OCI-LY1 (cell line): ENCODE measurements around the gene TPP1.

ENCODE experiments used
- H2AFZ ChIP-seq: fragments of 200-600 bp; sonication (generic), shearing (Covaris generic); 2 replicates; pipeline ENCODE4 v1.6.0; 2014; ENCODE audit warnings: antibody characterized with exemption, mild to moderate bottlenecking, low read length
- H3F3A ChIP-seq: fragments of 200-600 bp; sonication (generic), shearing (Covaris generic); 2 replicates; pipeline ENCODE4 v1.6.0; 2014; ENCODE audit warnings: mild to moderate bottlenecking, antibody characterized with exemption, low read length, moderate library complexity; ENCODE audit not compliant: insufficient read depth
- H3K27ac ChIP-seq: fragments of 200-600 bp; sonication (generic); 2 replicates; pipeline ENCODE4 v1.5.1; 2014; ENCODE audit warnings: low read length, mixed run types, mild to moderate bottlenecking, low read depth; ENCODE audit not compliant: poor library complexity, severe bottlenecking
- H3K27me3 ChIP-seq: fragments of 200-600 bp; sonication (generic); 2 replicates; pipeline ENCODE4 v1.6.0; 2014; ENCODE audit warnings: antibody characterized with exemption, mild to moderate bottlenecking, low read length, moderate library complexity; ENCODE audit not compliant: insufficient read depth
- H3K36me3 ChIP-seq: fragments of 200-600 bp; sonication (generic); 2 replicates; pipeline ENCODE4 v1.6.1; 2014; ENCODE audit warnings: mild to moderate bottlenecking, antibody characterized with exemption, low read length, moderate library complexity, mixed read lengths; ENCODE audit not compliant: insufficient read depth
- H3K4me1 ChIP-seq: fragments of 200-600 bp; sonication (generic); 2 replicates; pipeline ENCODE4 v1.5.1; 2014; ENCODE audit warnings: mild to moderate bottlenecking, low read length, moderate library complexity; ENCODE audit not compliant: insufficient read depth, severe bottlenecking
- H3K4me2 ChIP-seq: fragments of 200-600 bp; sonication (generic), shearing (Covaris generic); 2 replicates; pipeline ENCODE4 v1.6.1; 2014; ENCODE audit warnings: low read length
- H3K4me3 ChIP-seq: fragments of 200-600 bp; sonication (generic); 2 replicates; pipeline ENCODE4 v1.5.1; 2014; ENCODE audit warnings: low read length, low read depth, mild to moderate bottlenecking, mixed read lengths; ENCODE audit not compliant: poor library complexity, severe bottlenecking
- H3K79me2 ChIP-seq: fragments of 200-600 bp; shearing (Covaris generic); 2 replicates; pipeline ENCODE4 v1.6.1; 2016; ENCODE audit warnings: mixed run types, low read length, mixed read lengths; ENCODE audit not compliant: insufficient read depth
- H3K9ac ChIP-seq: fragments of 200-600 bp; sonication (generic), shearing (Covaris generic); 2 replicates; pipeline ENCODE4 v1.6.1; 2014; ENCODE audit warnings: mild to moderate bottlenecking, low read length, mixed read lengths
- H3K9me2 ChIP-seq: fragments of 200-600 bp; sonication (generic), shearing (Covaris generic); 2 replicates; pipeline ENCODE4 v1.6.1; 2014; ENCODE audit warnings: low read depth, mild to moderate bottlenecking, low read length, mixed read lengths
- H3K9me3 ChIP-seq: fragments of 200-600 bp; shearing (Covaris generic); 2 replicates; pipeline ENCODE4 v1.6.1; 2014; ENCODE audit warnings: low read length, mixed read lengths
- H4K20me1 ChIP-seq: fragments of 200-600 bp; sonication (generic), shearing (Covaris generic); 2 replicates; pipeline ENCODE4 v1.6.0; 2016; ENCODE audit warnings: mild to moderate bottlenecking, low read length; ENCODE audit not compliant: insufficient read depth
- CTCF ChIP-seq: fragments of 200-600 bp; sonication (generic), shearing (Covaris generic); IDR thresholded peaks from 2 replicates; pipeline ENCODE4 v1.5.1; 2017; ENCODE audit warnings: mild to moderate bottlenecking, antibody characterized with exemption, low read length, moderate library complexity, mixed read lengths
- EZH2 ChIP-seq: fragments of 200-600 bp; sonication (generic), shearing (Covaris generic); IDR thresholded peaks from 2 replicates; pipeline ENCODE4 v1.8.0; 2017; ENCODE audit warnings: borderline replicate concordance, mixed run types, mild to moderate bottlenecking, antibody characterized with exemption, low read length, moderate library complexity, mixed read lengths

The TPP1 gene

GRCh38 chr11:6656584-6656915 is 37.3 kb upstream of the TPP1 start:
- H2AFZ ChIP-seq = no peak overlapping the region
- H3K9ac ChIP-seq = no peak overlapping the region
- H3K27ac ChIP-seq = no peak overlapping the region
- H3K27me3 ChIP-seq = peaks cover 27% of the 10 kb centered on the region
- TF ChIP-seq CTCF (no peak), EZH2 (no peak)
- H3F3A ChIP-seq = no peaks in the 10 kb centered on the region
- H3K9me3 ChIP-seq = no peaks in the 10 kb centered on the region
- no peaks in the 10 kb centered on the region for H3K79me2 ChIP-seq
- H4K20me1 ChIP-seq = no peaks in the 10 kb centered on the region
- H3K4me3 ChIP-seq = no peak overlapping the region
- H3K36me3 ChIP-seq = no peaks in the 10 kb centered on the region
- H3K4me2 ChIP-seq = no peak overlapping the region
- H3K4me1 ChIP-seq = no peaks in the 10 kb centered on the region
- no peaks in the 10 kb centered on the region for H3K9me2 ChIP-seq

GRCh38 chr11:6655790-6656583 is 36.8 kb upstream of the TPP1 start, which contains the start of gene DCHS1:
TSS of gene DCHS1 (minus strand) at chr11:6655809. CDS start at chr11:6641613, 14,196 bp downstream.
- H4K20me1 ChIP-seq = no peaks in the 10 kb centered on the region
- no peaks in the 10 kb centered on the region for H3K9me2 ChIP-seq
- H3K27ac ChIP-seq = no peak within 1 kb of the TSS
- H3K4me2 ChIP-seq = peak within 1 kb of the TSS; percentile 36; the same call in 1 of the 2 replicates
- no peak for TF ChIP-seq EZH2
- TF ChIP-seq CTCF = no peak
- no peaks in the 10 kb centered on the region for H3F3A ChIP-seq
- H3K4me3 ChIP-seq = peak within 1 kb of the TSS; percentile 16
- no peaks in the 10 kb centered on the region for H3K4me1 ChIP-seq
- H2AFZ ChIP-seq = no peak within 1 kb of the TSS
- H3K79me2 ChIP-seq = no peaks in the 10 kb centered on the region
- peaks cover 27% of the 10 kb centered on the region for H3K27me3 ChIP-seq
- H3K9me3 ChIP-seq = no peaks in the 10 kb centered on the region
- no peak within 1 kb of the TSS for H3K9ac ChIP-seq
- no peaks in the 10 kb centered on the region for H3K36me3 ChIP-seq

- H3K27ac ChIP-seq = no peak overlapping the region
- H3K9me3 ChIP-seq = no peaks in the 10 kb centered on the region
- no peaks in the 10 kb centered on the region for H3K4me1 ChIP-seq
- H3K9ac ChIP-seq = no peak overlapping the region
- peak overlapping the region; percentile 23; the same call in 1 of the 2 replicates for H3K4me2 ChIP-seq
- H3K4me3 ChIP-seq = peak overlapping the region; percentile 16
- no peak overlapping the region for H2AFZ ChIP-seq
- TF ChIP-seq EZH2 (no peak), CTCF (no peak)
- H3K36me3 ChIP-seq = no peaks in the 10 kb centered on the region
- no peaks in the 10 kb centered on the region for H4K20me1 ChIP-seq
- H3F3A ChIP-seq = no peaks in the 10 kb centered on the region
- H3K79me2 ChIP-seq = no peaks in the 10 kb centered on the region
- H3K9me2 ChIP-seq = no peaks in the 10 kb centered on the region
- H3K27me3 ChIP-seq = peaks cover 27% of the 10 kb centered on the region
These were observed 36.0 kb upstream of the TPP1 start for GRCh38 chr11:6655020-6655789.
